Hepatocyte (in vitro differentiated cells): Measurements from ENCODE around the gene RASSF8. TPM values are rescaled to one million over a fixed set of nuclear protein-coding genes. Genes with fewer than 3 reads are reported as not detected.

ENCODE experiments used
- DNase-seq: peaks from one replicate; pipeline ENCODE4 v3.0.0-alpha.2; 2016; ENCODE audit warnings: low spot score
- H2AFZ ChIP-seq: fragments of 200-600 bp; sonication (generic); 2 replicates; pipeline ENCODE4 v1.6.0; 2016; ENCODE audit warnings: antibody characterized with exemption, mild to moderate bottlenecking
- H3K27ac ChIP-seq: fragments of 200-600 bp; sonication (generic); 2 replicates; pipeline ENCODE4 v1.5.1; 2016; ENCODE audit warnings: mild to moderate bottlenecking
- H3K27me3 ChIP-seq: fragments of 200-600 bp; sonication (generic); 2 replicates; pipeline ENCODE4 v1.6.1; 2016
- H3K36me3 ChIP-seq: fragments of 200-600 bp; sonication (generic); replicated peaks from 2 replicates; pipeline ENCODE4 v1.5.1; 2016; ENCODE audit warnings: low read depth; ENCODE audit not compliant: insufficient read depth
- H3K4me1 ChIP-seq: fragments of 200-600 bp; sonication (generic); 2 replicates; pipeline ENCODE4 v1.5.1; 2016; ENCODE audit warnings: mild to moderate bottlenecking, moderate library complexity; ENCODE audit not compliant: insufficient read depth
- H3K4me2 ChIP-seq: fragments of 200-600 bp; sonication (generic); 2 replicates; pipeline ENCODE4 v1.6.0; 2016
- H3K4me3 ChIP-seq: fragments of 200-600 bp; sonication (generic); 2 replicates; pipeline ENCODE4 v1.5.1; 2016; ENCODE audit warnings: mild to moderate bottlenecking
- H3K79me2 ChIP-seq: fragments of 200-600 bp; sonication (generic); 2 replicates; pipeline ENCODE4 v1.6.0; 2017; ENCODE audit warnings: mild to moderate bottlenecking
- H3K9me2 ChIP-seq: fragments of 200-600 bp; sonication (generic); replicated peaks from 2 replicates; pipeline ENCODE4 v1.6.0; 2017; ENCODE audit warnings: mild to moderate bottlenecking; ENCODE audit not compliant: insufficient read depth
- H3K9me3 ChIP-seq: fragments of 200-600 bp; sonication (generic); 2 replicates; pipeline ENCODE4 v1.5.1; 2016; ENCODE audit warnings: low read depth, mild to moderate bottlenecking
- H4K20me1 ChIP-seq: fragments of 200-600 bp; sonication (generic); 2 replicates; pipeline ENCODE4 v1.6.0; 2016; ENCODE audit warnings: mild to moderate bottlenecking; ENCODE audit not compliant: insufficient read depth, poor library complexity, severe bottlenecking
- CTCF ChIP-seq: fragments of 200-600 bp; sonication (generic); IDR thresholded peaks from 2 replicates; pipeline ENCODE4 v1.5.1; 2016; ENCODE audit warnings: antibody characterized with exemption, mild to moderate bottlenecking; ENCODE audit not compliant: poor library complexity
- EZH2 ChIP-seq: fragments of 200-600 bp; sonication (generic); IDR thresholded peaks from 2 replicates; pipeline ENCODE4 v1.6.1; 2016; ENCODE audit warnings: antibody characterized with exemption, mild to moderate bottlenecking, borderline replicate concordance
- EZH2phosphoT487 ChIP-seq: fragments of 200-600 bp; sonication (generic); IDR thresholded peaks from one replicate; pipeline ENCODE4 v1.6.1; 2018; ENCODE audit warnings: antibody characterized with exemption, mild to moderate bottlenecking, low read depth, moderate library complexity; ENCODE audit not compliant: unreplicated experiment, severe bottlenecking
- WGBS: methylation state at CpG from one replicate; pipeline ENCODE4 v1.1.6; 2016; ENCODE audit warnings: low lambda C conversion rate; ENCODE audit errors: missing lambda C conversion rate; 5-methylcytosine and 5-hydroxymethylcytosine counted together
- polyA plus RNA-seq: library from polyadenylated mRNA; unstranded; fragments of >200 nt; fragmentation: Nextera tagmentation; extraction: Ambion mirVana; gene quantifications from 2 replicates; pipeline ENCODE4 v1.2.1, GENCODE V29; 2016
- total RNA-seq: library from RNA; depleted of rRNA; stranded (reverse); fragments of >200 nt; gene quantifications from 2 replicates; pipeline ENCODE4 v1.2.3, GENCODE V29; 2014

RASSF8 gene
- total and polyA plus RNA-seq, 2 experiments from 2014 or later: 24.6 to 46.2 TPM

- Histone ChIP-seq H3K9me2 (no peaks in the 10 kb centered on the region), H3K4me3 (no peak overlapping the region), H3K9me3 (no peaks in the 10 kb centered on the region), H4K20me1 (peaks cover 13% of the 10 kb centered on the region), H3K27me3 (no peaks in the 10 kb centered on the region), H3K27ac (no peak overlapping the region), H3K36me3 (no peaks in the 10 kb centered on the region), H3K79me2 (peaks cover 94% of the 10 kb centered on the region), H3K4me2 (no peak overlapping the region), H3K4me1 (peaks cover 10% of the 10 kb centered on the region), H2AFZ (no peak overlapping the region)
- TF ChIP-seq EZH2 (no peak), EZH2phosphoT487 (no peak), CTCF (no peak)
- DNase-seq: no peak
- 80% methylated on average over 2 of the region's 2 CpGs for WGBS
These were observed 36.6 kb downstream of the RASSF8 start for GRCh38 chr12:25994901-25995625.

GRCh38 chr12:25995906-25996305, 37.4 kb downstream of the RASSF8 start:
- Histone ChIP-seq H3K36me3 (no peaks in the 10 kb centered on the region), H4K20me1 (peaks cover 13% of the 10 kb centered on the region), H3K27me3 (no peaks in the 10 kb centered on the region), H3K27ac (no peak overlapping the region), H3K9me3 (no peaks in the 10 kb centered on the region), H3K9me2 (no peaks in the 10 kb centered on the region), H3K79me2 (peaks cover 91% of the 10 kb centered on the region), H3K4me3 (no peak overlapping the region), H2AFZ (no peak overlapping the region), H3K4me1 (peaks cover 10% of the 10 kb centered on the region), H3K4me2 (no peak overlapping the region)
- DNase-seq: no peak
- 90% methylated on average over 2 of the region's 2 CpGs for WGBS
- no peak for TF ChIP-seq EZH2
- no peak for TF ChIP-seq CTCF

- peaks cover 86% of the 10 kb centered on the region for H3K79me2 ChIP-seq
- H3K36me3 ChIP-seq: no peaks in the 10 kb centered on the region
- TF ChIP-seq EZH2 (no peak), CTCF (no peak), EZH2phosphoT487 (no peak)
- no peak overlapping the region for H3K4me2 ChIP-seq
- no peaks in the 10 kb centered on the region for H3K9me2 ChIP-seq
- no peak overlapping the region for H2AFZ ChIP-seq
- 100% methylated on average over 1 of the region's 1 CpG for WGBS
- no peak overlapping the region for H3K4me3 ChIP-seq
- no peak for DNase-seq
- peaks cover 10% of the 10 kb centered on the region for H3K4me1 ChIP-seq
- no peak overlapping the region for H3K27ac ChIP-seq
- no peaks in the 10 kb centered on the region for H3K9me3 ChIP-seq
- H4K20me1 ChIP-seq: peaks cover 7% of the 10 kb centered on the region
- H3K27me3 ChIP-seq: no peaks in the 10 kb centered on the region
These were observed 38.2 kb downstream of the RASSF8 start for GRCh38 chr12:25996677-25997076.
